HepG2 (cell line): ENCODE data around the gene CREBZF. TPM values are rescaled to one million over a fixed set of nuclear protein-coding genes. Genes with fewer than 3 reads are reported as not detected.

ENCODE experiments used
- CENPT ChIP-seq: sonication (generic); formaldehyde crosslinking; IDR thresholded peaks from 2 replicates; pipeline ENCODE4 v1.8.0; 2022; ENCODE audit warnings: low read depth, mild to moderate bottlenecking, moderate library complexity, missing genetic modification reagents
- HNF4A ChIP-seq: sonication (generic); formaldehyde crosslinking; IDR thresholded peaks from 2 replicates; pipeline ENCODE4 v1.4.0; 2020; ENCODE audit warnings: missing genetic modification reagents
- MTF2 ChIP-seq: sonication (generic); formaldehyde crosslinking; IDR thresholded peaks from 2 replicates; pipeline ENCODE4 v1.5.0; 2020; ENCODE audit warnings: missing genetic modification reagents, borderline replicate concordance
- REL ChIP-seq: sonication (generic); formaldehyde crosslinking; conservative IDR thresholded peaks from 2 replicates; pipeline ENCODE4 v1.8.0; 2022; ENCODE audit warnings: mild to moderate bottlenecking, missing genetic modification reagents, moderate library complexity
- RFX3 ChIP-seq: IDR thresholded peaks from 2 replicates; pipeline ENCODE4 v1.6.1; 2016; ENCODE audit warnings: missing biosample characterization, missing genetic modification reagents
- RNF2 ChIP-seq: fragments of 450-650 bp; conservative IDR thresholded peaks from 2 replicates; pipeline ENCODE4 v1.6.1; 2016; ENCODE audit warnings: low read depth
- SOX5 ChIP-seq: IDR thresholded peaks from 2 replicates; pipeline ENCODE4 v1.6.1; 2016; ENCODE audit warnings: borderline replicate concordance
- STAG1 ChIP-seq: sonication (generic); formaldehyde crosslinking; IDR thresholded peaks from 2 replicates; pipeline ENCODE4 v1.4.0; 2020; ENCODE audit warnings: missing genetic modification reagents
- ZNF101 ChIP-seq: sonication (generic); formaldehyde crosslinking; IDR thresholded peaks from 2 replicates; pipeline ENCODE4 v1.4.0; 2020; ENCODE audit warnings: mild to moderate bottlenecking, low read depth, missing genetic modification reagents, borderline replicate concordance
- ZNF614 ChIP-seq: IDR thresholded peaks from 2 replicates; pipeline ENCODE4 v1.6.1; 2018; ENCODE audit warnings: missing biosample characterization, missing genetic modification reagents, inconsistent platforms, borderline replicate concordance
- ZNF615 ChIP-seq: sonication (generic); formaldehyde crosslinking; IDR thresholded peaks from 2 replicates; pipeline ENCODE4 v1.5.0; 2020; ENCODE audit warnings: mild to moderate bottlenecking, missing genetic modification reagents, borderline replicate concordance
- polyA plus RNA-seq, 8 experiments: library from polyadenylated mRNA; depleted of rRNA in 3 of 8; stranded (reverse) in 7 of 8; unstranded in 1 of 8; fragments of >200 nt; fragmentation: Illumina TruSeq in 4 of 8; extraction: Trizol in 4 of 8; gene quantifications; 2 replicates each; pipeline versions ENCODE4 v1.2.1 to v1.2.3, GENCODE V29; 2011 to 2016; ENCODE audit warnings: low read depth in 4 of 8, missing spikeins in 1 of 8, mixed read lengths in 1 of 8; ENCODE audit not compliant: insufficient read depth in 1 of 8
- total RNA-seq, 5 experiments: library from RNA; depleted of rRNA; stranded (reverse); fragments of >200 nt; fragmentation: Illumina TruSeq; extraction: Trizol; gene quantifications; 2 replicates each; pipeline ENCODE4 v1.2.3, GENCODE V29; 2016; ENCODE audit warnings: low read depth in 1 of 5
- TF ChIP-seq, protein P1 (sequence below): sonication (generic); formaldehyde crosslinking; IDR thresholded peaks from 2 replicates; pipeline ENCODE4 v1.5.0; 2020; ENCODE audit warnings: missing genetic modification reagents, mild to moderate bottlenecking, borderline replicate concordance
- TF ChIP-seq, protein P2 (sequence below): sonication (generic); formaldehyde crosslinking; conservative IDR thresholded peaks from 2 replicates; pipeline ENCODE4 v1.8.0; 2022; ENCODE audit warnings: low read depth, missing genetic modification reagents
- TF ChIP-seq, protein P3 (sequence below): sonication (generic); formaldehyde crosslinking; IDR thresholded peaks from 2 replicates; pipeline ENCODE4 v1.8.1; 2023; ENCODE audit warnings: mild to moderate bottlenecking, missing genetic modification reagents
- TF ChIP-seq, protein P4 (sequence below): sonication (generic); formaldehyde crosslinking; IDR thresholded peaks from 2 replicates; pipeline ENCODE4 v1.4.0; 2020; ENCODE audit warnings: missing genetic modification reagents

CREBZF gene
- total and polyA plus RNA-seq, 2 of the 13 experiments (the other 11 are each of a cell fraction or from before 2014, with no cell fraction given) = 30.6 to 43.1 TPM

DNA sequence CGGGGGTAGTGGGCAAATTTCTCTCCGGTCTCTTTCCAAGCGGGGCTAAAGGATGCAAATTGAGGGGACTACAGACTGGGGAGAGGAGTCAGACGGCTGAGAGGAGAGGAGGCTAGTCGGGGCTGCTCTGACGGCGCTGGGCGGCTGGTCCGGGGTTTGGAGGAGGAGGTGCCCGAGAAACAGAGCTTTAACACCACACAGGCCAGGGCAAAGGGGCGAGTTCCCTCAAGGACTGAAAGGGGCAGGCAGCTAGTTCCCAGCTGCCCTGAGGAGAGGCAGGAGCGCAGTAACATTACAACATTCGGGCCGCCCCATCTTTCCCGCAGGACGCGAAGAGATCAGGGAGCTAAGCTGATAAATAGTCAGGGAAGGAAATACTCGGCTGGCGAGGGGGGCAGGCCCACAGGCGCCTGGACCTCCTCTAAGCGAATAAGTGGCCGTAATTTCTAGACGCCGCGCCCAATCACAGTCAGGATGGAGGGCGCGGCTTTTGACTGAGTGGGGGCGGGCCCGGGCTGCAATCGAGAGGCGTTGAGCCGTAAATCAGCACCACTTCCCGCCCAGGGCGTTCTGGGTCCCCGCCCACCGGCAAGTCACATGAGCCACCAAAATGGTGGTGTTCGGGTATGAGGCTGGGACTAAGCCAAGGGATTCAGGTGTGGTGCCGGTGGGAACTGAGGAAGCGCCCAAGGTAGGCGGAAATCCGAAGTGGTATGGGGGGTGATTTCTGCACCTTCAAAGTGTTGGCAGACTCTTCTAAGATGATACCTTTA, 36.7 kb downstream of the CREBZF start, which contains the start of gene TMEM126B (continued):
- TF ChIP-seq, protein P1, sequence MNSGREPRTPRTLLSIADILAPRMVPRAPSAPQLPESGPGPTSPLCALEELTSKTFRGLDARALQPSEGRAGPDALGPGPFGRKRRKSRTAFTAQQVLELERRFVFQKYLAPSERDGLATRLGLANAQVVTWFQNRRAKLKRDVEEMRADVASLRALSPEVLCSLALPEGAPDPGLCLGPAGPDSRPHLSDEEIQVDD (CRISPR knock-in tag) = no peak
- no peak for TF ChIP-seq REL (CRISPR knock-in tag)
- TF ChIP-seq STAG1 (CRISPR knock-in tag) = no peak
- TF ChIP-seq ZNF101 (CRISPR knock-in tag) = no peak
- no peak for TF ChIP-seq ZNF614 (CRISPR knock-in tag)
- TF ChIP-seq, protein P2, sequence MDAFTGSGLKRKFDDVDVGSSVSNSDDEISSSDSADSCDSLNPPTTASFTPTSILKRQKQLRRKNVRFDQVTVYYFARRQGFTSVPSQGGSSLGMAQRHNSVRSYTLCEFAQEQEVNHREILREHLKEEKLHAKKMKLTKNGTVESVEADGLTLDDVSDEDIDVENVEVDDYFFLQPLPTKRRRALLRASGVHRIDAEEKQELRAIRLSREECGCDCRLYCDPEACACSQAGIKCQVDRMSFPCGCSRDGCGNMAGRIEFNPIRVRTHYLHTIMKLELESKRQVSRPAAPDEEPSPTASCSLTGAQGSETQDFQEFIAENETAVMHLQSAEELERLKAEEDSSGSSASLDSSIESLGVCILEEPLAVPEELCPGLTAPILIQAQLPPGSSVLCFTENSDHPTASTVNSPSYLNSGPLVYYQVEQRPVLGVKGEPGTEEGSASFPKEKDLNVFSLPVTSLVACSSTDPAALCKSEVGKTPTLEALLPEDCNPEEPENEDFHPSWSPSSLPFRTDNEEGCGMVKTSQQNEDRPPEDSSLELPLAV (CRISPR knock-in tag) = no peak
- no peak for TF ChIP-seq MTF2 (CRISPR knock-in tag)
- peak; percentile 33; the same call in 1 of the 2 replicates for TF ChIP-seq SOX5 (CRISPR knock-in tag)
- TF ChIP-seq RFX3 (CRISPR knock-in tag) = no peak
- TF ChIP-seq ZNF615 (CRISPR knock-in tag) = no peak
- TF ChIP-seq HNF4A (CRISPR knock-in tag) = no peak
- 0 out of 2 replicates have a peak, but pooled peaks have one; percentile 25 for TF ChIP-seq RNF2
- TF ChIP-seq, protein P3, sequence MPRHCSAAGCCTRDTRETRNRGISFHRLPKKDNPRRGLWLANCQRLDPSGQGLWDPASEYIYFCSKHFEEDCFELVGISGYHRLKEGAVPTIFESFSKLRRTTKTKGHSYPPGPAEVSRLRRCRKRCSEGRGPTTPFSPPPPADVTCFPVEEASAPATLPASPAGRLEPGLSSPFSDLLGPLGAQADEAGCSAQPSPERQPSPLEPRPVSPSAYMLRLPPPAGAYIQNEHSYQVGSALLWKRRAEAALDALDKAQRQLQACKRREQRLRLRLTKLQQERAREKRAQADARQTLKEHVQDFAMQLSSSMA (CRISPR knock-in tag) = peak; percentile 80; the same call in 1 of the 2 replicates
- TF ChIP-seq CENPT = no peak
- TF ChIP-seq, protein P4, sequence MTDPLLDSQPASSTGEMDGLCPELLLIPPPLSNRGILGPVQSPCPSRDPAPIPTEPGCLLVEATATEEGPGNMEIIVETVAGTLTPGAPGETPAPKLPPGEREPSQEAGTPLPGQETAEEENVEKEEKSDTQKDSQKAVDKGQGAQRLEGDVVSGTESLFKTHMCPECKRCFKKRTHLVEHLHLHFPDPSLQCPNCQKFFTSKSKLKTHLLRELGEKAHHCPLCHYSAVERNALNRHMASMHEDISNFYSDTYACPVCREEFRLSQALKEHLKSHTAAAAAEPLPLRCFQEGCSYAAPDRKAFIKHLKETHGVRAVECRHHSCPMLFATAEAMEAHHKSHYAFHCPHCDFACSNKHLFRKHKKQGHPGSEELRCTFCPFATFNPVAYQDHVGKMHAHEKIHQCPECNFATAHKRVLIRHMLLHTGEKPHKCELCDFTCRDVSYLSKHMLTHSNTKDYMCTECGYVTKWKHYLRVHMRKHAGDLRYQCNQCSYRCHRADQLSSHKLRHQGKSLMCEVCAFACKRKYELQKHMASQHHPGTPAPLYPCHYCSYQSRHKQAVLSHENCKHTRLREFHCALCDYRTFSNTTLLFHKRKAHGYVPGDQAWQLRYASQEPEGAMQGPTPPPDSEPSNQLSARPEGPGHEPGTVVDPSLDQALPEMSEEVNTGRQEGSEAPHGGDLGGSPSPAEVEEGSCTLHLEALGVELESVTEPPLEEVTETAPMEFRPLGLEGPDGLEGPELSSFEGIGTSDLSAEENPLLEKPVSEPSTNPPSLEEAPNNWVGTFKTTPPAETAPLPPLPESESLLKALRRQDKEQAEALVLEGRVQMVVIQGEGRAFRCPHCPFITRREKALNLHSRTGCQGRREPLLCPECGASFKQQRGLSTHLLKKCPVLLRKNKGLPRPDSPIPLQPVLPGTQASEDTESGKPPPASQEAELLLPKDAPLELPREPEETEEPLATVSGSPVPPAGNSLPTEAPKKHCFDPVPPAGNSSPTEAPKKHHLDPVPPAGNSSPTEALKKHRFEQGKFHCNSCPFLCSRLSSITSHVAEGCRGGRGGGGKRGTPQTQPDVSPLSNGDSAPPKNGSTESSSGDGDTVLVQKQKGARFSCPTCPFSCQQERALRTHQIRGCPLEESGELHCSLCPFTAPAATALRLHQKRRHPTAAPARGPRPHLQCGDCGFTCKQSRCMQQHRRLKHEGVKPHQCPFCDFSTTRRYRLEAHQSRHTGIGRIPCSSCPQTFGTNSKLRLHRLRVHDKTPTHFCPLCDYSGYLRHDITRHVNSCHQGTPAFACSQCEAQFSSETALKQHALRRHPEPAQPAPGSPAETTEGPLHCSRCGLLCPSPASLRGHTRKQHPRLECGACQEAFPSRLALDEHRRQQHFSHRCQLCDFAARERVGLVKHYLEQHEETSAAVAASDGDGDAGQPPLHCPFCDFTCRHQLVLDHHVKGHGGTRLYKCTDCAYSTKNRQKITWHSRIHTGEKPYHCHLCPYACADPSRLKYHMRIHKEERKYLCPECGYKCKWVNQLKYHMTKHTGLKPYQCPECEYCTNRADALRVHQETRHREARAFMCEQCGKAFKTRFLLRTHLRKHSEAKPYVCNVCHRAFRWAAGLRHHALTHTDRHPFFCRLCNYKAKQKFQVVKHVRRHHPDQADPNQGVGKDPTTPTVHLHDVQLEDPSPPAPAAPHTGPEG = 0 out of 2 replicates have a peak, but pooled peaks have one; percentile 43
